Erythroblast (primary cell): ENCODE results near the gene MUSK.
"Not testable (repeated sequence)": the region's sequence is repeated elsewhere in the genome, so short reads cannot be mapped to it uniquely, and the experiment has no call there.

Experiments
- DNase-seq, 2 experiments: peaks; one replicate each; lab custom pipeline; 2025; lab: John Stamatoyannopoulos, UW
- GATA1 ChIP-seq: IDR thresholded peaks from 2 replicates; pipeline ENCODE4 v1.6.1; 2011; ENCODE audit warnings: low read depth, mild to moderate bottlenecking, control low read depth, low read length, moderate library complexity
- POLR2A ChIP-seq: IDR thresholded peaks from 2 replicates; pipeline ENCODE4 v1.6.1; 2011; ENCODE audit warnings: mild to moderate bottlenecking, low read length

The MUSK gene

DNA sequence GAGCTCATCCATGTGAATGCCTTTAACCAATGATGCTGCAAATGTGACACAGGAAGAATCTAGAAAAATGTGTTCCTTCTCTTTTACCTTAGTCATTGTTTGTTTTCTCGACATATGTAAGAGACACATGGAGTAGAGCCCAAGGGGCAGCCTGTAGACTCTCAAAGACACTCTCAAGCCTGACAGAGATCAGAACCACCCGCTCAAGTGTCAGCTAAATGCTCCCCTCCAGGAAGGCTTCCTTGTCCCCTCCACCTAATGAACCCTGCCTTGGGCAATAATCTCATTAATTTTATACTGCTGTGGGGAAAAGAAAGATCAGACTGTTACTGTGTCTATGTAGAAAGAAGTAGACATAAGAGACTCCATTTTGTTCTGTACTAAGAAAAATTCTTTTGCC, 157.4 kb downstream of the MUSK start:
- TF ChIP-seq GATA1 (no peak), POLR2A (no peak)
- no peak for DNase-seq

DNA sequence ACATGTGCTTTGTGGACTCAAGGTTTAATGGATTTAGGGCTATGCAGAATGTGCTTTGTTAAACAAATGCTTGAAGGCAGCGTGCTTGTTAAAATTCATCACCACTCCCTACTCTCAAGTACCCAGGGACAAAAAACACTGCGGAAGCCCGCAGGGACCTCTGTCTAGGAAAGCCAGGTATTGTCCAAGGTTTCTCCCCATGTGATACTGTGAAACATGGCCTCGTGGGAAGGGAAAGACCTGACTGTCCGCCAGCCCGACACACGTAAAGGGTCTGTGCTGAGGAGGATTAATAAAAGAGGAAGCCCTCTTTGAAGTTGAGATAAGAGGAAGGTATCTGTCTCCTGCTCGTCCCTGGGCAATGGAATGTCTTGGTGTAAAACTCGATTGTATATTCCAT, 157.8 kb downstream of the MUSK start:
- DNase-seq, result not testable (repeated sequence)

GRCh38 chr9:110828264-110828663, 159.7 kb downstream of the MUSK start:
- no peak for DNase-seq
- TF ChIP-seq POLR2A (no peak), GATA1 (no peak)

DNA sequence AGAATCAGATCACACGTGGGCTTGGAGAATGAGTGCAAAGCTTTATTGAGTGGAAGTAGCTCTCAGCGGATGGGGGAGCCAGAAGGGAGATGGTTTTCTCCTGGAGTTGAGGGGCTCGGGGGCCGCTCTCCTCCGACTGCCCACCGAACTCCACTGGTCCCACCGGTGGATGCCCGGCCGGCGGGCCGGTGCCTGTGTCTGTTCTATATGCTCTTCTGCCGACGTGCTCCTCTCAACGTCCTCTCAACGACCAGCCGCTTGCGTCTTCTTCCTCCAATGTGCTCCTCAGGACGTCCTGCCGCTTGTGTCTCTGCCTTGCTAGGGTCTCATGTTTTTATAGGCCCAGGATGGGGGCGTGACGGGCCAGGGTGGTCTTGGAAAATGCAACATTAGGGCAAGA, 161.9 kb downstream of the MUSK start:
- DNase-seq, result no peak
- no peak for TF ChIP-seq GATA1
- no peak for TF ChIP-seq POLR2A

- DNase-seq, result no peak
- TF ChIP-seq POLR2A (no peak), GATA1 (no peak)
Measured at GRCh38 chr9:110832926-110833325, 164.3 kb downstream of the MUSK start.

GRCh38 chr9:110835404-110835803, 166.8 kb downstream of the MUSK start:
- no peak for DNase-seq
- TF ChIP-seq GATA1, result no peak
- TF ChIP-seq POLR2A, result no peak

DNA sequence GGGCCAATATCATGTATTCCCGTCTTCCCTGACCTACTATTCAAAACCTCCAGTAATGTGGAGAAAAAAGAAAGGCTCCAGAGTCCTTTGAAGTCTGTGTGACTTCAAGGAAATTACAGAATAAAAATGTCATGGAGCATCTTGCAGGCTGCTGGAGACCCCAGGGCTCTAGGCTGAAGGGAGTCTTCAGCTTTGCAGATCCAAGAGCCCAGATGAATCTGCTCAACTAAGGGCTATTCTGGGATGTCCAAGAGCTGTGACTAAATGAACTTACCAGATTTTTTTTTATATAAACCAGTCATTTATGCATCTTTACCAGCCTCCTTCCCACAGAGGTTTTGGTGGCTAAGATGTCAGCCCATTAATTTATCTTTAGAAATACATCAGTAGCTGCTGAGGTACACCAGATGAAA, 167.3 kb downstream of the MUSK start:
- TF ChIP-seq GATA1 (no peak), POLR2A (no peak)
- no peak for DNase-seq

- TF ChIP-seq POLR2A (no peak), GATA1 (no peak)
- DNase-seq, result no peak
Measured at GRCh38 chr9:110837401-110838005, 168.9 kb downstream of the MUSK start.

- DNase-seq, result no peak
- TF ChIP-seq GATA1 (no peak), POLR2A (no peak)
Measured at GRCh38 chr9:110842169-110842568, 173.6 kb downstream of the MUSK start.

- no peak for DNase-seq
- TF ChIP-seq GATA1 (no peak), POLR2A (no peak)
Measured at GRCh38 chr9:110842986-110843385, 174.4 kb downstream of the MUSK start.

DNA sequence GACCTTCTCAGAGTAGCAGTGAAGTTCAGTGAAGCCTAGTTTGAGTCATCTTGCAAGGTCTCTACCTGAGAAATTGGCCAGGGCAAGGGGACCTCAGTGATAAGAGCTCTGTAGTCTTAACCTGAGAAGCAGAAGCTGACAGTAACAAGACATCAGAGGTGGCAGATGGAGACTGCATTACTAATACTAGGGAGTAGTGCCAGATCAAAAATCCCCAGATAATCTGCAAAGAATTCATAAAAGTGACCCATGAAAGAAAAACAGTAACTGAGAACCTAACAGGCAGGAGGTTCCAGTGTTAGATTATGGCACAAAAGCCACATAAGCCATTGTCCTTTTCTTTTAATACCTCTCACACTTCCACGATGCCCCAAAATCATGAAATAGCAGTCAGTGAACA, 175.5 kb downstream of the MUSK start:
- DNase-seq, result no peak
- TF ChIP-seq POLR2A, result no peak
- no peak for TF ChIP-seq GATA1

DNA sequence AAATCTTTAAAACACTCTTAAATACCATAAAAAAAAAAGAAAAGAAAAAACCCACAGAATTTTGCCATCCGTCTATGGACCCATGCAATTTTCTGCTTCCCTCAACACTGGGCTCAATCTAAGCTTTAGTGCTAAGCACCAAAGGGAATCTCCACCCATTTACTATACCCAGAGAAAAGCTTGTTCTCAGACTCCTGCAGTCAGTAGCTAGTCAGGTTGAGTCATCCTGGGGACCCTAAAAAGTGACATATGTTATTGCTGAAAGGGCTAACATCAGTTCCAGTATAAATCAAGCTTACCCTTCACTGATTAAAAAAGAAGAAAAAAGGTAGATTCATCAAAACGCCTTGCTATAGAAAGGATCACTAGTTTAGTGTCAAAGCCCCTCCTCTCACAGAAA, 177.6 kb downstream of the MUSK start:
- TF ChIP-seq GATA1, result no peak
- no peak for TF ChIP-seq POLR2A
- no peak for DNase-seq

GRCh38 chr9:110847671-110848070, 179.1 kb downstream of the MUSK start:
- DNase-seq, result no peak
- no peak for TF ChIP-seq GATA1
- no peak for TF ChIP-seq POLR2A

DNA sequence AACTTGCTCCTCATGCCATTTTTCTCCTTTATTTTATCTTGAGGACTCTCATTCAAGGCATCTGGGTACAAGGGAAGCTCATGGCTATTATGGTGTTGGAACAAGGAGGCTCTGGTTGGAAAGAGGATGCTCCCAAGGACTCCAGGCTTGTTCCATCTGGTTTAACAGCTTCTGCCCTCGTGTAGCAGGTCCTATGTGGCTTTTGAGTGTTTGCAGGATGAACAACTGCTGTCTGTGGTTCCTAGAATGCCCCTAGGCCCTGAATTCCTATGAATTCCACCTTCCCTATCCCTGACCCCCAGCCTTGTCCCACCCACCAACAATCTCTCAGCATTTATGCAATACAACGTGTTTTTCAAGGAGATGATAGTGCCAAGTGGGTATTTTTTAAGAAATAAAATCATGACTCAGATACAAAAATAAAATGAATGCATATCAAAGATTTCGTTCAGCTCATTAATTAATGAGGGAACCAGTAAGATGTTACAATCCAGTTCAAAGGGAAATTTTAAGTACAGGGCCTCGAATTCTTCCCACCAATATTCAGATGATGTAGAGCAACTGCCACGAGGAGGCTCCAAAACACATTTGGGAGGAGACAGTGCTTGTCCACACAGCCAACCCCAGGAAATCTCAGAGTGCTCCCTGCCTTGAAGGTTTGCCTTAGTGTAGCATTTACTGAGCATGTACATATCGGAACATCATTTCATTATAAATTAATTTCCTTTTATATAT, 182.0 kb downstream of the MUSK start:
- DNase-seq, result no peak
- no peak for TF ChIP-seq POLR2A
